Nephron progenitor cell (in vitro differentiated cells): Measurements from ENCODE around the gene AK8.

ENCODE experiments used
- DNase-seq: peaks from one replicate; pipeline ENCODE4 v3.0.0; 2021
- H3K27ac Mint-ChIP-seq: 2 replicates; pipeline ENCODE4 v1.8.0; 2021; ENCODE audit warnings: mild to moderate bottlenecking, moderate library complexity, mixed read lengths
- H3K27me3 Mint-ChIP-seq: 2 replicates; pipeline ENCODE4 v1.8.0; 2021; ENCODE audit warnings: mild to moderate bottlenecking, low read depth, mixed read lengths; ENCODE audit not compliant: poor library complexity
- H3K36me3 Mint-ChIP-seq: 2 replicates; pipeline ENCODE4 v1.8.0; 2021; ENCODE audit warnings: low read depth, mixed read lengths
- H3K4me1 Mint-ChIP-seq: 2 replicates; pipeline ENCODE4 v1.8.0; 2021; ENCODE audit warnings: mixed read lengths
- H3K4me3 Mint-ChIP-seq: 2 replicates; pipeline ENCODE4 v1.8.0; 2021; ENCODE audit warnings: mild to moderate bottlenecking, moderate library complexity, mixed read lengths
- H3K9me3 Mint-ChIP-seq: 2 replicates; pipeline ENCODE4 v1.8.0; 2021; ENCODE audit warnings: mild to moderate bottlenecking, moderate library complexity, mixed read lengths
- TF ChIP-seq, protein P1 (sequence below): fragments of 200-600 bp; sonication (generic); IDR thresholded peaks from 2 replicates; pipeline ENCODE4 v1.5.0; 2021; ENCODE audit warnings: antibody characterized with exemption

AK8 gene

DNA sequence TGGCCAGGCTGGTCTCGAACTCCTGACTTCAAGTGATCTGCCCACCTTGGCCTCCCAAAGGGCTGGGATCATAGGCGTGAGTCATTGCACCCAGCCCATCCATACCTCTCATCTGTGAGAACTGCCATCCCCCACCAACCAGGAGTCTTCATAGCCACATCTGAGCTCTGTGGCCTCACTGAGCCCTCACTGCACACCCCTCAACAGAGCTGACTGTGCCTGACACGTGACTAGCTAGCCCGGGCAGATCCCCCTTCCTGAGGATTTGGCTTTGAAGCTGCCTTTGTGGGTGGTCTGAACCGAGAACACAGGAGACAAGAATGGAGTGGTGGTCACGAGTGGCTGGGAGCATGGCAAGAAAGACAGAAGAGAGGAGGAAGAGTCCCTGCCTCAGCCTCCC is 15.6 kb downstream of the AK8 start:
- TF ChIP-seq, protein P1, sequence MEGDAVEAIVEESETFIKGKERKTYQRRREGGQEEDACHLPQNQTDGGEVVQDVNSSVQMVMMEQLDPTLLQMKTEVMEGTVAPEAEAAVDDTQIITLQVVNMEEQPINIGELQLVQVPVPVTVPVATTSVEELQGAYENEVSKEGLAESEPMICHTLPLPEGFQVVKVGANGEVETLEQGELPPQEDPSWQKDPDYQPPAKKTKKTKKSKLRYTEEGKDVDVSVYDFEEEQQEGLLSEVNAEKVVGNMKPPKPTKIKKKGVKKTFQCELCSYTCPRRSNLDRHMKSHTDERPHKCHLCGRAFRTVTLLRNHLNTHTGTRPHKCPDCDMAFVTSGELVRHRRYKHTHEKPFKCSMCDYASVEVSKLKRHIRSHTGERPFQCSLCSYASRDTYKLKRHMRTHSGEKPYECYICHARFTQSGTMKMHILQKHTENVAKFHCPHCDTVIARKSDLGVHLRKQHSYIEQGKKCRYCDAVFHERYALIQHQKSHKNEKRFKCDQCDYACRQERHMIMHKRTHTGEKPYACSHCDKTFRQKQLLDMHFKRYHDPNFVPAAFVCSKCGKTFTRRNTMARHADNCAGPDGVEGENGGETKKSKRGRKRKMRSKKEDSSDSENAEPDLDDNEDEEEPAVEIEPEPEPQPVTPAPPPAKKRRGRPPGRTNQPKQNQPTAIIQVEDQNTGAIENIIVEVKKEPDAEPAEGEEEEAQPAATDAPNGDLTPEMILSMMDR, result no peak
- Mint-ChIP-seq H3K9me3 (no peaks in the 10 kb centered on the region), H3K27ac (peak overlapping the region; percentile 8), H3K4me1 (peaks cover 44% of the 10 kb centered on the region), H3K4me3 (no peak overlapping the region), H3K27me3 (peaks cover 20% of the 10 kb centered on the region), H3K36me3 (peaks cover 4% of the 10 kb centered on the region)
- no peak for DNase-seq

DNA sequence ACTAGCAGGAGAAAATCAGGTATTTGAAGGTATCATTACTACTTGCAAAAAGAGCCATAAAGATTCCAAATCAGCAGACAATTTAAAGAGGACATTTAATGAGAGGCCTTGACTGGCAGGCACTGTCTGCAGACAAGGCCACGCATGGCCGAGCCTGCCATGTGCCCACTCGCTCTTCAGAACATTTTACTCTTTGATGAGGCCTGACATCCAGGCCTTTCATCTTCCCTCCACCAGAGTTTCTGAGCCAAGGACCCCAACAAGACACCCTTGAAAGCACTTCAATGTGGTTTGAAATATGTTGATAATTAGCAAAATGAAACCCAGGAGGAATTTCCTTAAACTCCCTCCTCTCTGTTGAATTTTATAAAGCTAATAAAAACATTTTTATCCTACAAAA is 16.4 kb downstream of the AK8 start:
- Mint-ChIP-seq H3K9me3 (no peaks in the 10 kb centered on the region), H3K4me3 (no peak overlapping the region), H3K4me1 (peaks cover 48% of the 10 kb centered on the region), H3K36me3 (peaks cover 4% of the 10 kb centered on the region), H3K27me3 (peaks cover 20% of the 10 kb centered on the region), H3K27ac (peak overlapping the region; percentile 36)
- TF ChIP-seq, protein P1, result no peak
- no peak for DNase-seq

DNA sequence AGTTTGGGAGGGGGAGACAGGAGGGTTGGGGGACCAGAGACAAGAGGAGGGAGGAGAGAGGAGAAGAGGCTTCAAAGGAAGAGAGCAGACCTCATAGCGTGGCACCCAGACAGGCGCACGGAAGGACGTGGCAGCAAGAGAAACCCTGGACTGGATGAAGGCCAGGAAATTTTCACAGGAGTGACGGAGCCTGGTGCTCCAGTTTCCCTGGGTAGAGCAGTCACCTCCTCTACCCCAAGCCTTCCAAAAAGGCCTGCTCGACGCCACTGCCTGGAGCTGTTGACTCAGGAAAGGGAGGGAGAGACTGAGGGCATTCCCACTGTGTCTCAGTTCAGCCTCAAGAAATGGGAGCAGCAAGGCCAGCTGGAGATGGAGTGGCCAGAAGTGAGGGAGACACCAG is 19.3 kb downstream of the AK8 start:
- Mint-ChIP-seq H3K27me3 (peaks cover 18% of the 10 kb centered on the region), H3K4me1 (peaks cover 52% of the 10 kb centered on the region), H3K4me3 (no peak overlapping the region), H3K36me3 (peaks cover 4% of the 10 kb centered on the region), H3K27ac (no peak overlapping the region), H3K9me3 (no peaks in the 10 kb centered on the region)
- TF ChIP-seq, protein P1, result no peak
- DNase-seq, result no peak

DNA sequence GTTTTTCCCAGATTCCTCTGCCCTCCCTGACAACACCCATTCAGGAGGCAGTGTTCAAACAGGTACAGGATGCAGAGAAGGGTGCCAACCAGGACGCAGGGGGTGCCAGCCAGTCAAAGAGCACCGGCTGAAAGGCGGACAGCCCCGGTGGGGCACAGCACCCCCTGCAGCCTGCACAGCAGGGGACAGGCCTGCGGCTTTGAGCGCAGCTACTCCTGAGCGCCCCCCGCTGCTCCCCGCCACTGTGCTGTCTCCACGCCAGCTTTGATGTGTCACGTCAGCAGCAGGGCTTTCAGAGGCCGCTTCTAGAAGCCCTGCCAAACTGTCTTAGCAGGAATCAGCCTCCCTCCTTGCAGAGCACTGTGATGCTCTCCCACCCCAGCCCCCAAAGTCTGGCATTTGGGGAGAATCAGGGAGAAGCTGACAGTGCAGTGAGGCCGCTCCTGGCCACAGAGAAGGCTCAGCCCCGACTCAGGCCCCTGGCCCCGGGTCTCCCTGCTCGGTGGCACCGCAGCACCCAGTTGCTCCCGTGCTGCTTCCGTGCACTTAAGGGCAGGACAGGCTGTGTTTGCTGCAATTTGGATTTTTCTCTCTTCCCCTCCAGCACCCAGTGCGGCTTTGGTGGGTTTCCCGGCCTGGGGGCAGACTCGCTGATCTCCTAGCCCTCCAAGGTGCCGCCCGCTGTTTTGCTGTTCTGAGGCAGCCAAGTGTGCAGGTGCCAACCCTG is 20.3 kb downstream of the AK8 start:
- TF ChIP-seq, protein P1, result no peak
- Mint-ChIP-seq H3K4me3 (no peak overlapping the region), H3K27me3 (peaks cover 18% of the 10 kb centered on the region), H3K27ac (no peak overlapping the region), H3K36me3 (peaks cover 4% of the 10 kb centered on the region), H3K4me1 (peaks cover 51% of the 10 kb centered on the region), H3K9me3 (no peaks in the 10 kb centered on the region)
- peak; percentile 33 for DNase-seq

DNA sequence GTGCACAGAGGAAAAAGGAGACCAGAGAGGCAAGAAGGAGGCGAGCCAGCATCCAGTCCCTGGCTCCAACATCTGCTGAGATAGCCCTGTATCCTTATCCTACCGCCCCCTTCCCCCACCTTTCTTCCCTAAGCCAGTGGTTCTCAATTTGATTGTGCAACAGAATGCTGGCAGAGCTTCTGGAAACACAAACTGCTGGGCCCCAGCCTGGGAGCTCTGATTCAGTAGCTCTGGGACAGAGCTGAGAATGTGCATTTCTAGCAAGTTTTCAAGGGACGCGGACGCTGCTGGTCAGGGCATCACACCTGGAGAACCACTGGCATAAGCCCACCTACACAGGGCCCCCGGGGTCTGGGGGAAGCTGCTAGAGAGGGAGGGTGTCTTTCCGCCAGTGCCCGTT is 21.1 kb downstream of the AK8 start:
- no peaks in the 10 kb centered on the region for H3K9me3 Mint-ChIP-seq
- TF ChIP-seq, protein P1, result no peak
- no peak for DNase-seq
- H3K4me1 Mint-ChIP-seq, result peaks cover 43% of the 10 kb centered on the region
- no peak overlapping the region for H3K27ac Mint-ChIP-seq
- H3K27me3 Mint-ChIP-seq, result peaks cover 18% of the 10 kb centered on the region
- H3K36me3 Mint-ChIP-seq, result no peaks in the 10 kb centered on the region
- no peak overlapping the region for H3K4me3 Mint-ChIP-seq

DNA sequence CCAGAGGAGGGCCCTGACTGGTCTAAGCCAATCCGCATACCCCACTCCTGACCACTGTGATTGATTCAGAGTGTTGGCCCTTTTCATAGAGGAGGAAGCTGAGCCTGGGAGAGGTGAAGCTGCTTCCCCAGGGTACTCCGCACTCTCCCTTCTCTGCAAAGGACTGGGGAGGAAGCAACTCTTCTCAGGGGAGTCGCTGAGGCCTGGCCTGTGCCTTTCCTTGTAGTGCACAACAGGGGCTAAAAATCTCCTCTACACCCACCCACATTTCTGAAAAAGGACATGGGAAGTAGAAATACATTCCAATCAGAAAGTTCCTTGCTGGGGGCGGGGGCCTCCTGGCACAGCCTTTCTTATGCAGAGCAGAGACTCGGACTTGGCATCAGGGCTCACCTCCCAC is 22.2 kb downstream of the AK8 start:
- H3K9me3 Mint-ChIP-seq, result peaks cover 4% of the 10 kb centered on the region
- TF ChIP-seq, protein P1, result no peak
- peaks cover 43% of the 10 kb centered on the region for H3K4me1 Mint-ChIP-seq
- H3K4me3 Mint-ChIP-seq, result no peak overlapping the region
- H3K27me3 Mint-ChIP-seq, result peaks cover 18% of the 10 kb centered on the region
- no peaks in the 10 kb centered on the region for H3K36me3 Mint-ChIP-seq
- no peak overlapping the region for H3K27ac Mint-ChIP-seq
- DNase-seq, result no peak
